K562 (cell line): ENCODE data around the gene CAPN10.

ENCODE experiments used
- FIP1L1 ChIP-seq: fragments of 200-400 bp; formaldehyde crosslinking; IDR thresholded peaks from 2 replicates; pipeline ENCODE4 v1.6.1; 2018; ENCODE audit warnings: mild to moderate bottlenecking, low read depth, low read length; ENCODE audit not compliant: poor library complexity, severe bottlenecking
- KDM5B ChIP-seq: fragments of 200-600 bp; sonication (generic); IDR thresholded peaks from 2 replicates; pipeline ENCODE4 v1.6.1; 2012; ENCODE audit warnings: low read depth, mild to moderate bottlenecking, moderate library complexity, low read length, control low read depth, inconsistent platforms; ENCODE audit not compliant: insufficient replicate concordance
- MXI1 ChIP-seq: IDR thresholded peaks from 2 replicates; pipeline ENCODE4 v1.6.1; 2011; ENCODE audit warnings: low read depth, mild to moderate bottlenecking, improper control_type of control experiment, low read length
- RBM39 ChIP-seq: fragments of 200-400 bp; formaldehyde crosslinking; optimal IDR thresholded peaks from 2 replicates; pipeline ENCODE3; 2018; ENCODE audit warnings: low read depth, low read length
- REST ChIP-seq, 2 experiments: fragments of 450-650 bp; formaldehyde crosslinking in 1 of 2; IDR thresholded peaks; 2 replicates each; pipeline versions ENCODE4 v1.4.0 to v1.6.1; 2014 to 2020; ENCODE audit warnings: mild to moderate bottlenecking in 2 of 2, borderline replicate concordance in 1 of 2, low read depth in 1 of 2
- SNIP1 ChIP-seq: fragments of 450-650 bp; IDR thresholded peaks from 2 replicates; pipeline ENCODE4 v1.7.1; 2017; ENCODE audit warnings: low read depth, mild to moderate bottlenecking
- ZBTB7A ChIP-seq: IDR thresholded peaks from 2 replicates; pipeline ENCODE4 v1.6.1; 2011; ENCODE audit warnings: low read depth, mild to moderate bottlenecking, low read length, moderate library complexity, borderline replicate concordance; ENCODE audit not compliant: control insufficient read depth
- ZNF184 ChIP-seq: sonication (generic); formaldehyde crosslinking; IDR thresholded peaks from 2 replicates; pipeline ENCODE4 v1.5.0; 2020; ENCODE audit warnings: missing genetic modification reagents
- ZNF384 ChIP-seq: IDR thresholded peaks from 2 replicates; pipeline ENCODE4 v1.6.1; 2012; ENCODE audit warnings: low read depth, low read length, improper control_type of control experiment

GRCh38 chr2:240577281-240578109, 9.0 kb upstream of the CAPN10 start:
- TF ChIP-seq SNIP1 (no peak), FIP1L1 (no peak), RBM39 (no peak), ZNF384 (no peak), REST (IDR thresholded peaks at IDR 0.05; ENCODE audit: borderline replicate concordance) (no peak), REST (CRISPR knock-in tag; IDR thresholded peaks at IDR 0.05; ENCODE audit: low read depth) (no peak), MXI1 (no peak), KDM5B (no peak), ZBTB7A (no peak), ZNF184 (CRISPR knock-in tag) (no peak)
